Neuronal stem cell (in vitro differentiated cells): ENCODE data around the gene MITD1.
A peak's percentile ranks its signal among the peaks of the same experiment; 100 is the strongest.

ENCODE experiments used
- DNase-seq: peaks from one replicate; pipeline ENCODE4 v3.0.0-alpha.2; 2013; ENCODE audit warnings: low spot score
- H2AFZ ChIP-seq: one replicate; pipeline ENCODE4 v1.6.1; 2013; ENCODE audit warnings: mild to moderate bottlenecking, low read length, inconsistent platforms
- H2AK5ac ChIP-seq: 2 replicates; pipeline ENCODE4 v1.6.1; 2013; ENCODE audit warnings: low read depth, mild to moderate bottlenecking, inconsistent platforms, low read length, moderate library complexity, mixed read lengths
- H2BK120ac ChIP-seq: 2 replicates; pipeline ENCODE4 v1.6.1; 2013; ENCODE audit warnings: low read depth, mild to moderate bottlenecking, inconsistent platforms, low read length, moderate library complexity, mixed read lengths
- H2BK12ac ChIP-seq: one replicate; pipeline ENCODE4 v1.6.1; 2013; ENCODE audit warnings: low read length, inconsistent platforms
- H2BK15ac ChIP-seq: 2 replicates; pipeline ENCODE4 v1.6.1; 2013; ENCODE audit warnings: mild to moderate bottlenecking, low read length, inconsistent platforms, mixed read lengths
- H2BK5ac ChIP-seq: one replicate; pipeline ENCODE4 v1.6.1; 2013; ENCODE audit warnings: inconsistent platforms, mild to moderate bottlenecking, low read length, moderate library complexity
- H3K14ac ChIP-seq: one replicate; pipeline ENCODE4 v1.6.1; 2013; ENCODE audit warnings: low read length, inconsistent platforms
- H3K18ac ChIP-seq: 2 replicates; pipeline ENCODE4 v1.6.1; 2013; ENCODE audit warnings: low read length, inconsistent platforms
- H3K23ac ChIP-seq: 2 replicates; pipeline ENCODE4 v1.6.1; 2013; ENCODE audit warnings: low read depth, mild to moderate bottlenecking, mixed read lengths, low read length, inconsistent platforms; ENCODE audit not compliant: poor library complexity
- H3K27ac ChIP-seq: replicated peaks from 3 replicates; pipeline ENCODE4 v1.5.1; 2013; ENCODE audit warnings: low read length, inconsistent platforms
- H3K27me3 ChIP-seq, 3 experiments: 2 replicates each; pipeline ENCODE4 v1.6.1; 2013; ENCODE audit warnings: low read length in 3 of 3, mild to moderate bottlenecking in 2 of 3, inconsistent platforms in 1 of 3, low read depth in 1 of 3, mixed read lengths in 1 of 3, moderate library complexity in 1 of 3; ENCODE audit not compliant: control insufficient read depth in 3 of 3, insufficient read depth in 3 of 3
- H3K36me3 ChIP-seq, 2 donors: replicated peaks in 1 of 2; 2 replicates each; pipeline ENCODE4 v1.6.1; 2013; ENCODE audit warnings: low read length in 2 of 2; ENCODE audit not compliant: control insufficient read depth in 2 of 2, insufficient read depth in 2 of 2
- H3K4ac ChIP-seq: 2 replicates; pipeline ENCODE4 v1.6.1; 2013; ENCODE audit warnings: inconsistent platforms, mild to moderate bottlenecking, low read length, moderate library complexity
- H3K4me1 ChIP-seq, 2 donors: 1 replicate in 1 of 2; 2 replicates in 1 of 2; pipeline ENCODE4 v1.6.1; 2013; ENCODE audit warnings: low read length in 2 of 2, low read depth in 1 of 2; ENCODE audit not compliant: control insufficient read depth in 2 of 2, insufficient read depth in 1 of 2
- H3K4me2 ChIP-seq: one replicate; pipeline ENCODE4 v1.6.1; 2013; ENCODE audit warnings: mild to moderate bottlenecking, low read length, inconsistent platforms; ENCODE audit not compliant: insufficient read depth, poor library complexity, severe bottlenecking
- H3K4me3 ChIP-seq, 2 donors: 2 replicates each; pipeline ENCODE4 v1.5.1; 2013; ENCODE audit warnings: low read length in 2 of 2, mild to moderate bottlenecking in 2 of 2, inconsistent platforms in 1 of 2, moderate library complexity in 1 of 2
- H3K79me1 ChIP-seq: one replicate; pipeline ENCODE4 v1.6.1; 2013; ENCODE audit warnings: low read depth, mild to moderate bottlenecking, inconsistent platforms, low read length, moderate library complexity
- H3K9ac ChIP-seq: one replicate; pipeline ENCODE4 v1.6.1; 2013; ENCODE audit warnings: mild to moderate bottlenecking, low read depth, low read length, inconsistent platforms; ENCODE audit not compliant: poor library complexity
- H3K9me3 ChIP-seq, 2 donors: replicated peaks in 1 of 2; 2 replicates each; pipeline versions ENCODE3 to v1.6.1; 2013; ENCODE audit warnings: low read length in 2 of 2, mild to moderate bottlenecking in 2 of 2, inconsistent platforms in 1 of 2, low read depth in 1 of 2, mixed read lengths in 1 of 2, moderate library complexity in 1 of 2; ENCODE audit not compliant: control insufficient read depth in 2 of 2, insufficient read depth in 1 of 2
- H4K8ac ChIP-seq: one replicate; pipeline ENCODE4 v1.6.1; 2013; ENCODE audit warnings: low read depth, mild to moderate bottlenecking, inconsistent platforms, low read length, moderate library complexity
- H4K91ac ChIP-seq: one replicate; pipeline ENCODE4 v1.6.1; 2013; ENCODE audit warnings: low read length, low read depth, mild to moderate bottlenecking, inconsistent platforms; ENCODE audit not compliant: poor library complexity
- WGBS, 2 donors: extraction: QIAGEN DNeasy Blood & Tissue Kit; methylation state at CpG; one replicate each; pipeline ENCODE4 v1.1.7; 2013; ENCODE audit warnings: missing lambda C conversion rate in 2 of 2, mixed read lengths in 1 of 2; ENCODE audit not compliant: insufficient read length in 2 of 2, insufficient replicate concordance in 1 of 2; ENCODE audit errors: extremely low coverage in 2 of 2; 5-methylcytosine and 5-hydroxymethylcytosine counted together

The MITD1 gene

GRCh38 chr2:99190548-99190947, 9.7 kb upstream of the MITD1 start:
- Histone ChIP-seq H2BK5ac (no peak overlapping the region), H3K36me3 (peaks cover 6 to 85% of the 10 kb centered on the region in 2 donors), H2AFZ (no peak overlapping the region), H3K4ac (no peak overlapping the region), H3K27ac (no peak overlapping the region), H3K23ac (no peak overlapping the region), H4K8ac (no peak overlapping the region), H3K4me1 (no peaks in the 10 kb centered on the region), H3K9me3 (peaks cover 0 to 2% of the 10 kb centered on the region in 2 donors), H4K91ac (no peak overlapping the region), H3K4me2 (no peak overlapping the region), H2BK15ac (no peak overlapping the region), H3K9ac (no peak overlapping the region), H3K14ac (no peak overlapping the region), H2AK5ac (no peak overlapping the region), H3K18ac (no peak overlapping the region), H2BK120ac (no peak overlapping the region), H3K4me3 (no peak overlapping the region), H3K27me3 (no peaks in the 10 kb centered on the region), H2BK12ac (no peak overlapping the region), H3K79me1 (no peaks in the 10 kb centered on the region)
- DNase-seq = no peak
- WGBS, 2 donors = no CpG with 5 or more reads among the region's 1 CpG

GRCh38 chr2:99188357-99188756, 7.5 kb upstream of the MITD1 start:
- H2BK12ac ChIP-seq = no peak overlapping the region
- H2BK15ac ChIP-seq = no peak overlapping the region
- no peak overlapping the region for H3K27ac ChIP-seq
- peaks cover 2% of the 10 kb centered on the region for H3K79me1 ChIP-seq
- peaks cover 2 to 4% of the 10 kb centered on the region in 2 donors for H3K9me3 ChIP-seq
- no peak overlapping the region for H4K91ac ChIP-seq
- no peak overlapping the region for H3K23ac ChIP-seq
- H3K4me3 ChIP-seq = no peak overlapping the region
- no peaks in the 10 kb centered on the region for H3K4me1 ChIP-seq
- no peak overlapping the region for H2AFZ ChIP-seq
- H4K8ac ChIP-seq = no peak overlapping the region
- no peak for DNase-seq
- no peak overlapping the region for H3K14ac ChIP-seq
- no peak overlapping the region for H3K4me2 ChIP-seq
- H3K9ac ChIP-seq = no peak overlapping the region
- WGBS, 2 donors = no CpG with 5 or more reads among the region's 3 CpGs
- no peaks in the 10 kb centered on the region for H3K27me3 ChIP-seq
- no peak overlapping the region for H3K18ac ChIP-seq
- H3K36me3 ChIP-seq = peaks cover 6 to 71% of the 10 kb centered on the region in 2 donors
- H2BK5ac ChIP-seq = no peak overlapping the region
- no peak overlapping the region for H3K4ac ChIP-seq
- no peak overlapping the region for H2AK5ac ChIP-seq
- H2BK120ac ChIP-seq = no peak overlapping the region

- H2AFZ ChIP-seq = no peak overlapping the region
- no peak for DNase-seq
- H3K4me3 ChIP-seq = peak overlapping the region in 1 of 2 donors; percentile 63
Measured at GRCh38 chr2:99187011-99187410, 6.2 kb upstream of the MITD1 start.

GRCh38 chr2:99184811-99185210, 4.0 kb upstream of the MITD1 start:
- H3K27ac ChIP-seq = no peak overlapping the region
- H2BK15ac ChIP-seq = no peak overlapping the region
- H3K4me1 ChIP-seq = no peaks in the 10 kb centered on the region
- DNase-seq = no peak
- no peak overlapping the region for H3K4ac ChIP-seq
- WGBS, 2 donors = no CpG with 5 or more reads among the region's 6 CpGs
- H2BK120ac ChIP-seq = no peak overlapping the region
- H2BK12ac ChIP-seq = no peak overlapping the region
- H3K27me3 ChIP-seq = no peaks in the 10 kb centered on the region
- no peak overlapping the region for H3K4me2 ChIP-seq
- no peak overlapping the region for H3K18ac ChIP-seq
- no peak overlapping the region for H3K4me3 ChIP-seq
- H3K9ac ChIP-seq = peak overlapping the region; percentile 12
- no peak overlapping the region for H3K14ac ChIP-seq
- H3K36me3 ChIP-seq = peaks cover 4 to 47% of the 10 kb centered on the region in 2 donors
- no peak overlapping the region for H2AK5ac ChIP-seq
- peaks cover 4% of the 10 kb centered on the region for H3K79me1 ChIP-seq
- no peak overlapping the region for H2AFZ ChIP-seq
- peaks cover 2 to 4% of the 10 kb centered on the region in 2 donors for H3K9me3 ChIP-seq
- H4K91ac ChIP-seq = no peak overlapping the region
- H3K23ac ChIP-seq = no peak overlapping the region
- no peak overlapping the region for H4K8ac ChIP-seq
- no peak overlapping the region for H2BK5ac ChIP-seq

More at GRCh38 chr2:99187011-99187410, 6.2 kb upstream of the MITD1 start:
- Histone ChIP-seq H3K9me3 (peaks cover 2 to 4% of the 10 kb centered on the region in 2 donors), H2BK5ac (no peak overlapping the region), H3K27me3 (no peaks in the 10 kb centered on the region), H3K4ac (no peak overlapping the region), H3K4me1 (no peaks in the 10 kb centered on the region), H3K23ac (no peak overlapping the region), H2BK15ac (no peak overlapping the region), H3K14ac (no peak overlapping the region), H2AK5ac (no peak overlapping the region), H3K27ac (no peak overlapping the region), H2BK12ac (no peak overlapping the region), H4K91ac (no peak overlapping the region), H4K8ac (no peak overlapping the region), H2BK120ac (no peak overlapping the region), H3K36me3 (peaks cover 6 to 68% of the 10 kb centered on the region in 2 donors), H3K79me1 (peaks cover 2% of the 10 kb centered on the region), H3K9ac (no peak overlapping the region), H3K18ac (no peak overlapping the region), H3K4me2 (no peak overlapping the region)
